Measurements from ENCODE around the gene RGR. TPM values are rescaled to one million over a fixed set of nuclear protein-coding genes. Genes with fewer than 3 reads are reported as not detected.
"Not testable (repeated sequence)": the region's sequence is repeated elsewhere in the genome, so short reads cannot be mapped to it uniquely, and the experiment has no call there.

The RGR gene
- total and polyA plus RNA-seq, 5 donors from 2014 or later: not detected

- not testable (repeated sequence) for H3K36me3 Mint-ChIP-seq; DNase-seq; H3K4me1 ChIP-seq (ENCODE audit: control insufficient read depth, insufficient read depth, low read length, poor library complexity, severe bottlenecking); H3K36me3 ChIP-seq (ENCODE audit: control insufficient read depth, insufficient read depth, low read length); H3K9me3 ChIP-seq (ENCODE audit: control insufficient read depth in 2 of 2, low read length in 2 of 2); H3K4me3 Mint-ChIP-seq; ATAC-seq (ENCODE audit: low read depth in 2 of 2); H3K27me3 ChIP-seq (ENCODE audit: control insufficient read depth, insufficient read depth, low read length); H3K4me1 Mint-ChIP-seq; H3K4me3 ChIP-seq (ENCODE audit: low read depth, low read length); H3K27ac ChIP-seq (ENCODE audit: insufficient read depth, low read length, poor library complexity, severe bottlenecking); H3K9me3 Mint-ChIP-seq; H3K27ac Mint-ChIP-seq
- H3K27me3 Mint-ChIP-seq: peaks cover 44% of the 10 kb centered on the region
Measured at GRCh38 chr10:84279876-84280475, 35.1 kb downstream of the RGR start.

- Histone ChIP-seq H3K4me1 (ENCODE audit: control insufficient read depth, insufficient read depth, low read length, poor library complexity, severe bottlenecking) (no peaks in the 10 kb centered on the region), H3K9me3 (ENCODE audit: control insufficient read depth in 2 of 2, low read length in 2 of 2) (no peaks in the 10 kb centered on the region), H3K4me3 (ENCODE audit: low read depth, low read length) (no peak overlapping the region), H3K36me3 (ENCODE audit: control insufficient read depth, insufficient read depth, low read length) (no peaks in the 10 kb centered on the region), H3K27ac (ENCODE audit: insufficient read depth, low read length, poor library complexity, severe bottlenecking) (no peak overlapping the region), H3K27me3 (ENCODE audit: control insufficient read depth, insufficient read depth, low read length) (no peaks in the 10 kb centered on the region)
- no peaks in the 10 kb centered on the region for H3K9me3 Mint-ChIP-seq
- DNase-seq (no peak), ATAC-seq (ENCODE audit: low read depth in 2 of 2) (no peak)
- peaks cover 14% of the 10 kb centered on the region for H3K27me3 Mint-ChIP-seq
- no peak overlapping the region for H3K4me3 Mint-ChIP-seq
- no peaks in the 10 kb centered on the region for H3K4me1 Mint-ChIP-seq
- no peaks in the 10 kb centered on the region for H3K36me3 Mint-ChIP-seq
- no peak overlapping the region for H3K27ac Mint-ChIP-seq
Measured at GRCh38 chr10:84286695-84287094, 41.8 kb downstream of the RGR start.

- Histone ChIP-seq H3K9me3 (ENCODE audit: control insufficient read depth in 2 of 2, low read length in 2 of 2) (no peaks in the 10 kb centered on the region), H3K27me3 (ENCODE audit: control insufficient read depth, insufficient read depth, low read length) (no peaks in the 10 kb centered on the region), H3K27ac (ENCODE audit: insufficient read depth, low read length, poor library complexity, severe bottlenecking) (no peak overlapping the region), H3K4me1 (ENCODE audit: control insufficient read depth, insufficient read depth, low read length, poor library complexity, severe bottlenecking) (no peaks in the 10 kb centered on the region), H3K36me3 (ENCODE audit: control insufficient read depth, insufficient read depth, low read length) (no peaks in the 10 kb centered on the region), H3K4me3 (ENCODE audit: low read depth, low read length) (no peak overlapping the region)
- no peak for DNase-seq
- Mint-ChIP-seq H3K4me1 (no peaks in the 10 kb centered on the region), H3K4me3 (no peak overlapping the region), H3K27me3 (peaks cover 14% of the 10 kb centered on the region), H3K27ac (no peak overlapping the region), H3K36me3 (no peaks in the 10 kb centered on the region), H3K9me3 (no peaks in the 10 kb centered on the region)
- ATAC-seq (ENCODE audit: low read depth in 2 of 2): no peak
Measured at GRCh38 chr10:84288151-84288550, 43.3 kb downstream of the RGR start.

GRCh38 chr10:84289521-84290200 lies 44.8 kb downstream of the RGR start:
- no peak overlapping the region for H3K4me3 ChIP-seq (ENCODE audit: low read depth, low read length)
- no peak for ATAC-seq (ENCODE audit: low read depth in 2 of 2)
- DNase-seq: no peak
- no peak overlapping the region for H3K27ac Mint-ChIP-seq
- H3K27me3 Mint-ChIP-seq: peaks cover 14% of the 10 kb centered on the region
- no peaks in the 10 kb centered on the region for H3K9me3 Mint-ChIP-seq
- no peak overlapping the region for H3K4me3 Mint-ChIP-seq
- H3K4me1 ChIP-seq (ENCODE audit: control insufficient read depth, insufficient read depth, low read length, poor library complexity, severe bottlenecking): no peaks in the 10 kb centered on the region
- H3K4me1 Mint-ChIP-seq: peaks cover 0 to 2% (median 0%) of the 10 kb centered on the region in 4 donors
- H3K27me3 ChIP-seq (ENCODE audit: control insufficient read depth, insufficient read depth, low read length): no peaks in the 10 kb centered on the region
- no peaks in the 10 kb centered on the region for H3K36me3 Mint-ChIP-seq
- no peaks in the 10 kb centered on the region for H3K9me3 ChIP-seq (ENCODE audit: control insufficient read depth in 2 of 2, low read length in 2 of 2)
- H3K27ac ChIP-seq (ENCODE audit: insufficient read depth, low read length, poor library complexity, severe bottlenecking): no peak overlapping the region
- no peaks in the 10 kb centered on the region for H3K36me3 ChIP-seq (ENCODE audit: control insufficient read depth, insufficient read depth, low read length)

GRCh38 chr10:84290235-84290634 lies 45.4 kb downstream of the RGR start:
- H3K27ac ChIP-seq (ENCODE audit: insufficient read depth, low read length, poor library complexity, severe bottlenecking): no peak overlapping the region
- Mint-ChIP-seq H3K27me3 (peaks cover 14% of the 10 kb centered on the region), H3K27ac (no peak overlapping the region), H3K9me3 (no peaks in the 10 kb centered on the region), H3K36me3 (no peaks in the 10 kb centered on the region), H3K4me1 (peaks cover 0 to 2% (median 0%) of the 10 kb centered on the region in 4 donors), H3K4me3 (no peak overlapping the region)
- ATAC-seq (ENCODE audit: low read depth in 2 of 2) (no peak), DNase-seq (no peak)
- no peak overlapping the region for H3K4me3 ChIP-seq (ENCODE audit: low read depth, low read length)
- no peaks in the 10 kb centered on the region for H3K27me3 ChIP-seq (ENCODE audit: control insufficient read depth, insufficient read depth, low read length)
- no peaks in the 10 kb centered on the region for H3K4me1 ChIP-seq (ENCODE audit: control insufficient read depth, insufficient read depth, low read length, poor library complexity, severe bottlenecking)
- no peaks in the 10 kb centered on the region for H3K9me3 ChIP-seq (ENCODE audit: control insufficient read depth in 2 of 2, low read length in 2 of 2)
- no peaks in the 10 kb centered on the region for H3K36me3 ChIP-seq (ENCODE audit: control insufficient read depth, insufficient read depth, low read length)

GRCh38 chr10:84291384-84291783 lies 46.5 kb downstream of the RGR start:
- no peak overlapping the region for H3K27ac ChIP-seq (ENCODE audit: insufficient read depth, low read length, poor library complexity, severe bottlenecking)
- H3K27me3 Mint-ChIP-seq: peaks cover 16% of the 10 kb centered on the region
- no peak overlapping the region for H3K4me3 Mint-ChIP-seq
- no peaks in the 10 kb centered on the region for H3K4me1 ChIP-seq (ENCODE audit: control insufficient read depth, insufficient read depth, low read length, poor library complexity, severe bottlenecking)
- H3K27ac Mint-ChIP-seq: no peak overlapping the region
- no peaks in the 10 kb centered on the region for H3K27me3 ChIP-seq (ENCODE audit: control insufficient read depth, insufficient read depth, low read length)
- no peaks in the 10 kb centered on the region for H3K9me3 Mint-ChIP-seq
- peaks cover 0 to 2% (median 0%) of the 10 kb centered on the region in 4 donors for H3K4me1 Mint-ChIP-seq
- no peak for DNase-seq
- no peaks in the 10 kb centered on the region for H3K36me3 ChIP-seq (ENCODE audit: control insufficient read depth, insufficient read depth, low read length)
- no peaks in the 10 kb centered on the region for H3K9me3 ChIP-seq (ENCODE audit: control insufficient read depth in 2 of 2, low read length in 2 of 2)
- ATAC-seq (ENCODE audit: low read depth in 2 of 2): no peak
- H3K36me3 Mint-ChIP-seq: no peaks in the 10 kb centered on the region
- no peak overlapping the region for H3K4me3 ChIP-seq (ENCODE audit: low read depth, low read length)

GRCh38 chr10:84292502-84292901 lies 47.6 kb downstream of the RGR start:
- Histone ChIP-seq H3K27ac (ENCODE audit: insufficient read depth, low read length, poor library complexity, severe bottlenecking) (no peak overlapping the region), H3K27me3 (ENCODE audit: control insufficient read depth, insufficient read depth, low read length) (no peaks in the 10 kb centered on the region), H3K36me3 (ENCODE audit: control insufficient read depth, insufficient read depth, low read length) (no peaks in the 10 kb centered on the region), H3K4me3 (ENCODE audit: low read depth, low read length) (no peak overlapping the region), H3K9me3 (ENCODE audit: control insufficient read depth in 2 of 2, low read length in 2 of 2) (no peaks in the 10 kb centered on the region), H3K4me1 (ENCODE audit: control insufficient read depth, insufficient read depth, low read length, poor library complexity, severe bottlenecking) (no peaks in the 10 kb centered on the region)
- H3K36me3 Mint-ChIP-seq: no peaks in the 10 kb centered on the region
- H3K27me3 Mint-ChIP-seq: peaks cover 17% of the 10 kb centered on the region
- no peak overlapping the region for H3K27ac Mint-ChIP-seq
- no peaks in the 10 kb centered on the region for H3K9me3 Mint-ChIP-seq
- ATAC-seq (ENCODE audit: low read depth in 2 of 2) (no peak), DNase-seq (no peak)
- H3K4me1 Mint-ChIP-seq: peaks cover 0 to 2% (median 0%) of the 10 kb centered on the region in 4 donors
- H3K4me3 Mint-ChIP-seq: no peak overlapping the region

- Histone ChIP-seq H3K27me3 (ENCODE audit: control insufficient read depth, insufficient read depth, low read length) (no peaks in the 10 kb centered on the region), H3K4me1 (ENCODE audit: control insufficient read depth, insufficient read depth, low read length, poor library complexity, severe bottlenecking) (no peaks in the 10 kb centered on the region), H3K27ac (ENCODE audit: insufficient read depth, low read length, poor library complexity, severe bottlenecking) (no peak overlapping the region), H3K9me3 (ENCODE audit: control insufficient read depth in 2 of 2, low read length in 2 of 2) (no peaks in the 10 kb centered on the region), H3K36me3 (ENCODE audit: control insufficient read depth, insufficient read depth, low read length) (no peaks in the 10 kb centered on the region), H3K4me3 (ENCODE audit: low read depth, low read length) (no peak overlapping the region)
- no peak overlapping the region for H3K4me3 Mint-ChIP-seq
- no peaks in the 10 kb centered on the region for H3K36me3 Mint-ChIP-seq
- H3K27ac Mint-ChIP-seq: no peak overlapping the region
- H3K4me1 Mint-ChIP-seq: peaks cover 0 to 2% (median 0%) of the 10 kb centered on the region in 4 donors
- ATAC-seq (ENCODE audit: low read depth in 2 of 2) (no peak), DNase-seq (no peak)
- no peaks in the 10 kb centered on the region for H3K9me3 Mint-ChIP-seq
- peaks cover 18% of the 10 kb centered on the region for H3K27me3 Mint-ChIP-seq
Measured at GRCh38 chr10:84293171-84293570, 48.3 kb downstream of the RGR start.

Data from CD4-positive, CD25-positive, alpha-beta regulatory T cell (primary cell).